Endothelial cell (in vitro differentiated cells): ENCODE results near the gene FBXL17. TPM values are rescaled to one million over a fixed set of nuclear protein-coding genes. Genes with fewer than 3 reads are reported as not detected.

Source experiments
- DNase-seq: peaks from one replicate; pipeline ENCODE4 v3.0.0; 2021; ENCODE audit warnings: low spot score
- H3K27ac Mint-ChIP-seq: one replicate; pipeline ENCODE4 v1.8.0; 2021; ENCODE audit warnings: mixed read lengths, inconsistent platforms; ENCODE audit not compliant: unreplicated experiment
- H3K27me3 Mint-ChIP-seq: one replicate; pipeline ENCODE4 v1.8.0; 2021; ENCODE audit warnings: mild to moderate bottlenecking, moderate library complexity, mixed read lengths, inconsistent platforms; ENCODE audit not compliant: unreplicated experiment
- H3K36me3 Mint-ChIP-seq: one replicate; pipeline ENCODE4 v1.8.0; 2021; ENCODE audit warnings: mild to moderate bottlenecking, low read depth, mixed read lengths, inconsistent platforms; ENCODE audit not compliant: unreplicated experiment
- H3K4me1 Mint-ChIP-seq: one replicate; pipeline ENCODE4 v1.8.0; 2021; ENCODE audit warnings: mild to moderate bottlenecking, mixed read lengths, inconsistent platforms; ENCODE audit not compliant: unreplicated experiment
- H3K4me3 Mint-ChIP-seq: one replicate; pipeline ENCODE4 v1.8.0; 2021; ENCODE audit warnings: mild to moderate bottlenecking, mixed read lengths, inconsistent platforms; ENCODE audit not compliant: unreplicated experiment
- H3K9me3 Mint-ChIP-seq: one replicate; pipeline ENCODE4 v1.8.0; 2021; ENCODE audit warnings: mixed read lengths, inconsistent platforms; ENCODE audit not compliant: unreplicated experiment
- CTCF ChIP-seq: fragments of 200-600 bp; sonication (generic); IDR thresholded peaks from one replicate; pipeline ENCODE4 v1.5.0; 2021; ENCODE audit warnings: antibody characterized with exemption; ENCODE audit not compliant: unreplicated experiment
- total RNA-seq: library from RNA; stranded (reverse); fragmentation: NEBNext Ultra II Directional; extraction: Animal tissue kit (Norgen Biotek cat#: 25700); gene quantifications from one replicate; pipeline ENCODE4 v1.2.1, GENCODE V29; 2021; ENCODE audit not compliant: unreplicated experiment

FBXL17 gene
- total RNA-seq, 1 donor from 2014 or later = 14.9 TPM

DNA sequence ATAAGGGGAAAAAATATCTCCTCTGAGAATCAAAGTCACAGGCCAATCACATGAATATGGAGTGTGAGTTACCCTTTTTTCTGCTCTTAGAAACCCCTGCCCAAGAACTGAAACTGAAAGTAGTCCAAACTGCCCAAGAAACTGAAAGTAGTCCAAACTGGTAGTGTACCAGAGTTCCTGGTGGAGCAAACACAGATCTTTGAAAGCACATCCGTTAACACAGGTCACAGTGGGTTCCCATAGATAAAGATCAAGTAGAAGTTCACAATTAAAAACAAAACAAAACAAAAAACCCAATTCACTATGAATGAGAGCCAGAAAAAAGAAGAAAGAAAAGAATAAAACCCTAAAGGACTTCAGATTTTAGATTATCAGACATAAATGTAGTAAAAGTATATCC lies 378.7 kb downstream of the FBXL17 start:
- H3K27me3 Mint-ChIP-seq = no peaks in the 10 kb centered on the region
- no peak for TF ChIP-seq CTCF
- H3K4me1 Mint-ChIP-seq = no peaks in the 10 kb centered on the region
- H3K9me3 Mint-ChIP-seq = no peaks in the 10 kb centered on the region
- H3K27ac Mint-ChIP-seq = no peak overlapping the region
- H3K4me3 Mint-ChIP-seq = no peak overlapping the region
- H3K36me3 Mint-ChIP-seq = no peaks in the 10 kb centered on the region
- no peak for DNase-seq

DNA sequence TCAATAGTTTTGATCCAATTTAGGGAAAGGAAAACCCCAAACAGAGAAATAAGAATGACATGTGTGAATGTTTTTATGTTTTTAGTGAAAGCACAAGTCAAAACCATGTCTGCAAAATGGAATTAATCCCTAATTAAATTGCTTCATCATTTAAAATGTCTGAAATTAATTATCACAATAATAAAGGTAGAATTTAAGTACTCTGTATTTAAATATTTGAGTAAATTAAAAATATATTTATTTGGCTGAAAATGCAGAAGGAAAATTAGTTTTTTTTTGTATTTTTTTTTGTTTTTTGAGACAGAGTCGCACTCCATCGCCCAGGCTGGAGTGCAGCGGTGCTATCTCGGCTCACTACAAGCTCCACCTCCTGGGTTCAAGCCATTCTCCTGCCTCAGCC lies 380.7 kb downstream of the FBXL17 start:
- H3K4me3 Mint-ChIP-seq = no peak overlapping the region
- H3K36me3 Mint-ChIP-seq = no peaks in the 10 kb centered on the region
- H3K4me1 Mint-ChIP-seq = no peaks in the 10 kb centered on the region
- DNase-seq = no peak
- no peak overlapping the region for H3K27ac Mint-ChIP-seq
- H3K27me3 Mint-ChIP-seq = no peaks in the 10 kb centered on the region
- no peaks in the 10 kb centered on the region for H3K9me3 Mint-ChIP-seq
- no peak for TF ChIP-seq CTCF

DNA sequence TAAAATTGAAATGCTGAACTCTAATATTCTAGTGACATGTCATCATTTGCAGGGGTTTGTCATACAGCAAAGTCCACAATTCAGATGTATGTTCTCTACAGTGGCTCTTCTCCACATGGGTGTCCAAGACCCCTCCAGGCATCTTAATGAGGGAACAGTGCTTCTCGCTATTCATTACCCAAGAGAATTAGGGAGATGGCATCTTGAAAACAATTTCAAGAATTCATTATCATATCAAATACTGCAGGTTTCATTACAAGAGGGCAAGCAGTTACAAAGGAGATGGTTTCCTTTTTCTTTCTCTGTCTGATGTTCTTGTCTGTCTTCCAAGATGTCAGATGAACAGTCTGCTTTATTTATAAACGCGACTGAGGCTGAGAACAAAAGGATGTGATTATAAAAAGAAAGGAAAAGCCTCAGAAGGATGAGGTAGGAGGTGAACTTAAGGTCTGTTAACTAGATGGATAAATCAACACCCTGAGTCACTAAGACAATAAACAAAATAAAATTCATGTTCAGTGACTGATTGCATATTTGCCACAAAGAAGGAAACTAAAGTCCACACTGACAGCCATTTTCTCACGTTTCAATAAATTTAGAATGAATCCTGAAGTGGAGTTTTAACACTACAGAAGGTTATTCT lies 384.4 kb downstream of the FBXL17 start:
- H3K4me3 Mint-ChIP-seq = no peak overlapping the region
- no peak for TF ChIP-seq CTCF
- H3K27ac Mint-ChIP-seq = no peak overlapping the region
- H3K4me1 Mint-ChIP-seq = no peaks in the 10 kb centered on the region
- H3K9me3 Mint-ChIP-seq = no peaks in the 10 kb centered on the region
- no peak for DNase-seq
- H3K36me3 Mint-ChIP-seq = no peaks in the 10 kb centered on the region
- H3K27me3 Mint-ChIP-seq = no peaks in the 10 kb centered on the region

GRCh38 chr5:107993341-107993740 lies 388.6 kb downstream of the FBXL17 start:
- no peak for TF ChIP-seq CTCF
- Mint-ChIP-seq H3K4me1 (no peaks in the 10 kb centered on the region), H3K27me3 (no peaks in the 10 kb centered on the region), H3K4me3 (no peak overlapping the region), H3K9me3 (no peaks in the 10 kb centered on the region), H3K27ac (no peak overlapping the region), H3K36me3 (no peaks in the 10 kb centered on the region)
- DNase-seq = no peak

DNA sequence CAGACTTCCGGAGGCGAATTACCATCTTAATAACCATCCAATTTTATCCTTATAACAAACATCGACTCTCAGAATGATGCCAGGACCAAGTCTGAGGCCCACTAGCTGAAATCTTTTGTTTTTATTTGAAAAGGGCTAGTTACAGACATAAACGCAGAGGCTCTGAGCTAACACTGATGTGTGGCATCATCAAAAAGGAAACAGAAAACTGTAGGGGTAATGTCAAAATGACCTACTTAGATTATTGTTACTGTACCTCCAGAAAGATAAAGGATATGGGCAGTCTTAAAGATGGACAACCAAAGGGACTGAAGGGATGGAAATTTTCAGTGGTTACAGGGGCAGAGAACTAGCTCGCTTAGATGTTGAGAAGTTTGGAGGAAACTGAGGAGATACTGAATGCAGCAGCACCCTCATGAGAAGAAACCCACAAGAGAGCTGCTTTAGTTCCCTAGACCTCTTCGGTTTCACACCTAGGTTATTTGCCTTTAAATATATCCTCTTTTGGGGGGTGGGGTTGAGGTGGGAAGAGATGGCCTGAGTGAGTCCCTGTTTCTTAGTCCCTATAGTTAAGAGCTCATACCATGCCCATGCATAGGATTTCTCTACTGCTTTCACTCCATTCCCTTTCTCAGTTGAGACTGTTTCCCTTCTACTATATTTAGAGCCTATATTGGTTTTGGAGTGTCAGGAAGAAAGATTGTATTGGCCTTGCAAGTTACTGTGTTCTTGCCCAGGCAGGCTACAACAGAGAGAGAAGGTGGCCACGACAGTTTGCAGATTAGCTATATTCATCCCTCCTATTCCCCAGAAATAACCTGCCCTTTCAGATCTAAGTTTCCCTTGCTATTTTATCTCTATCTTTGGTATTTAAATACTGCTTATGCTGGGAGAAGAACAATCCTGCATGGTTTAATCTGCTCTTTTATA lies 390.8 kb downstream of the FBXL17 start:
- no peak for DNase-seq
- Mint-ChIP-seq H3K4me1 (no peaks in the 10 kb centered on the region), H3K9me3 (no peaks in the 10 kb centered on the region), H3K27ac (no peak overlapping the region), H3K4me3 (no peak overlapping the region), H3K27me3 (no peaks in the 10 kb centered on the region), H3K36me3 (no peaks in the 10 kb centered on the region)
- TF ChIP-seq CTCF = no peak
